ENCODE data around the gene AKT2.

Gene AKT2

DNA sequence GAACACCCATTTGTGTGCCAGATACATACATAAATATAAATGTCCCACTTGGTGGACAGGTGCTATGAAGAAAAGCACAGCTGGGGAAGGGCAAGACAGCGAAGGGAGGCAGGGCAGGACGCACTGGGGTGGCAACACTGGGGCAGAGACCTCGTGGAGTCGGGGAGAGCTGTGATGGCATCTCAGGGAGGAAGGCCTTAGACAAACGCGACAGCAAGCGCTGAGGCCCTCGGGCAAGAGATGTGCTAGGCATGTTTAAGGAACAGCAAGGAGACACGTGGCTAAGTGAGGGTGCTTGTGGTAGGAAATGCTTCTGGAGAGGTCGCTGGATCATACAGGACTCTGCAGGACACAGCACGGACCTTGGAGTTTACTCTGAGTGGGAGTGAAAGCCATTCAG is 35.4 kb downstream of the AKT2 start:
- no peak for DNase-seq

DNA sequence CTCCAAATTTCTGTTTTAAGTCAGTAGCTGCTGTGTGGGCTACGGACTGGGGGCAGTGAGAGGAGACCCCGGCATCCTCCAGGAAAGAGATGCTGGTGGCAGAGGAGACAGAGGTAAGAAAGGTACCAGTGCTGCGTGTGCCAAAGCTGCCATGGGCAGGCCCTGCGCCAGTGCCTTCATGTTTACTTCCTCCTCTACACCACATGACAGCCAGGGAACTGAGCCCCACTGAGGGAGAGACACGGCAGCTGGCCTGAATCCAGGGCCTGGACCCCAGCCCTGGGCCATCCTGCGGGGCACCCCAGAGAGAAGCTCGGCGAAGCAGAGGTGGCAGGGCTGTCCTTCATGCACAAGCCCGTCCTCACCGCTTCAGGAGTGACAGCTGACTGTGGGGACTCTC is 35.9 kb downstream of the AKT2 start:
- no peak for DNase-seq

DNA sequence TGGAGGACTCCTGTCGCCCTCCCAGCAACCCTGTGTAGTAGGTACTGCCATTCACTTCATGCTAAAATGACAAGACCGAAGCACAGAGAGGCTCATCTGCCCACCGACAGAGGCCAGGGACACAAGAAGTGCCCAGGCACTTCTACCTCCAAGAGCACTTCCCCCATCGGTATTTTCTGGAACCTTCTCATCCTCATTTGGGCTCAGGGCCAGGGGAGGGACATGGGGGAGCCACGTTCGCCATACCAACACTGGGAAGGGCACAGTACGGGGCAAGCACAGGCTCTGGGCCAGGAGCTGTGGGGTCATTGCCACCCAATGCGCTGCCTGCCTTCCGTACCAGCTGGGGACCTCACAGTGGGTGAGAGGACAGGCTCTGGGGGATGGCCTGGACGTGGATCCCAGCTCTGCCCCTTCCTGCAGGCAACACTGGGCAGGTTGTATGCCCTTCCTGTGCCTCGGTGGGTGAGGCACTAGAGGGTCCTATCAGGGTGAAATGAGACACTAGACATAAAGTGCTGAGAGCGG is 37.3 kb downstream of the AKT2 start:
- no peak for DNase-seq

DNA sequence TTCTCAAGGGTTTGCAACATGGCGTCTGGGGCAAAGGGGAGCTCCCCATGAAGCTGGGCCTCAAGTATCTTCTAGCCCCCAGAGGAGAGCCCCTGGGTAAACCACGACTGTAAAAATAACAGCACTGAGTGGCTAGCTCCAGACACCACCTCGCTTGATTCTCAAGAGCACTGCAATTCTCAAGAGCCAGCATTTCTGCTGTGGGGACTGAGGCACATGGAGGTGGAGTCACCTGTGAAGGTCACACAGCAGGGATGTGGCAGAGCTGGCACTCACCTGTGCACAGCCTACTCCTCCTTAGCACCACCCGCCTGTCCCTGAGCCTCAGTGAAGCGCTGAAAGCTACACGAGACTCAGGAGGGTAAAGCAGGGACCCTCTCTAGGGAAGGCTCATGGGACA is 38.0 kb downstream of the AKT2 start:
- no peak for DNase-seq

DNA sequence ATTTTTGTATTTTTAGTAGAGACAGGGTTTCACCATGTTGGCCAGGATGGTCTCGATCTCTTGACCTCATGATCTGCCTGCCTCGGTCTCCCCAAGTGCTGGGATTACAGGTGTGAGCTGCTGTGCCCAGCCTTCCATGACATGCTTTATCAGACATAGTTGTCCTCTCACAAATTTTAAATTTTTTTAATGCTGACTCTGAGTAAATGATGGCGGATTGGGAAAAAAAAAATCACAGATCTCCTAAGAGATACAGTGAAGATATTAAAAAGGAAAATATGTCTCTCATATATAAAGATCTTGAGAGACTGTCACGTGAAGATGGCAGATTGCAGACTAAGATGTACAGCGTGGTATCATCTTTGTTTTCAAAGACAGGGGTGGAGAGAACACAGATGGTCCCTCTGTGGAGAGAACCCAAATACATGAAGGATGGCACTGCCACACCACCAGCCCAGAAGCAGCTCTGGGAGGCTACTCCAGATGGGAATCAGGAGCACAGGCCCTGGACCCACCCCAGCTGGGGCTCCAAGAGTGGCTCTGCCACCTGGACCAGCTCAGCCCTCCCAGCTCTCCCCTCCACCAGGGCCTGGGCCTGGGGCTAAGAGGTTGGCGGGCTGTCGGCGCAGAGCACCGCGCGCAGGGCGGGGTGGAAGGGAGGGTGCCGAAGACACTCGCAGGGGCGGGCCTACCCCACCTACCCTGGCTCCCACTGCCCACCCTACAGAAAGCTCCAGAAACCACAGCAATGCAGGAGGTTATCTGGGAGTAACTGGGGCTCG is 38.7 kb downstream of the AKT2 start:
- DNase-seq: no peak

DNA sequence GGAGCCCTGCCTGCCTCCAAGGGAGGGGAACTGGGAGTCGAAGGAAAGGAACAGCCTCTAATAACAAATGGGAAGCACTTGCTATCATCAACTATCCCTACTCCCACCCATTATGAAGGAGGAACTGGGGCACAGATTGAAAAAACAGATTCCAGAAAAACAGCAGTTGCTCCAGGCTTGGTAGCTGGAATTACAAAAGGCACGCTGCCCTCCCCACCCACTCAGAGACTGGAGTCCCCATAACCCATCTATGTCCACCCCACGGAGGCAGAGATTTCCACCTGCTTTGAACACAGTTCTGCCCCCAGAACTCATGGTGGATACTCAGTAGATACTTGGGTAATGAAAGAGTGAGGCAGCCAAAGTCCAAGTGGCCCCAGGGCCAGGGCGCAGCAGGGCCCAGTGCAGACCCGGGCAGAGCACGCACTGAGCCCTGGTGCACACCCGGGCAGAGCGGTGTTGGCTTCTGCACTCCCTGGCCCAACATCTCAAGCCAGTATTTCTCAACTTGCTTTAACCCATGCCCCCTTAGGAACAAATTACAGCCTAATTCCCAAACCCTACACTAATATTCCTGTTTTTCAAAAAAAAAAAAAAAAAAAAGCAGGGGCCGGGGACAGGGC is 39.5 kb downstream of the AKT2 start:
- no peak for DNase-seq

DNA sequence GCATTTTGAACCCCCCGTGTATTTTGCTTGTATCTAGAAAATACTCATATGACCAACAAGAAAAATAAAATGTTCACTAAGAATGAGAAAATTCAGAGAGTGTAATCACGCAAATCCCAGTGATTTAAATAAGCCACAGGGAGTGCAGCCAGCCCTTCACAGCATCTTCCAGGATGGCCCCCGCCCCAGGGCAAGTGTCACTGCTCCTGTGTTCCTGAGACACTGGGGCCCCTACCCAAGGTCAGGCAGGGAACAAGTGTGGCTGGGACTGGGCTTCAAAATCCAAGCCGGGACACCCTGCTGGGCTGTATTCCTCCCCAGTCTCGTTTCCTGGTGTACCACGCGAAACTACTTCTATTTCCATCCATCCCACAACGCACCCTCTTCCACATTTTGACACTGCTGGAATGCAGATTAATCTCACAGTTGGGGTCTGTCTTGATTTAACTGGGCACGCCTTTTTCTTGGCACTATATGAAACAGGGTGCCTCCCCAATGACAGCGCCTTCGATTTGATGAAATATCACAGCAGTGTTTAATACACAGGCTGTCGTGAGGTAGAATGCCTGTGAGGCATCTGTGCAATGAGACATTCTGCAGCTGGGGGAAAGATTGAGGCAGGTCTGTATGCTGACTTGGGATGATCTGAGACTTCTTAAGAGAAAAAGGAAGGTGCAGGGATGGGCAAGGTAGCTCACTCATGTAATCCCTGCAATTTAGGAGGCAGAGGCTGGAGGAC is 40.4 kb downstream of the AKT2 start:
- DNase-seq: no peak

DNA sequence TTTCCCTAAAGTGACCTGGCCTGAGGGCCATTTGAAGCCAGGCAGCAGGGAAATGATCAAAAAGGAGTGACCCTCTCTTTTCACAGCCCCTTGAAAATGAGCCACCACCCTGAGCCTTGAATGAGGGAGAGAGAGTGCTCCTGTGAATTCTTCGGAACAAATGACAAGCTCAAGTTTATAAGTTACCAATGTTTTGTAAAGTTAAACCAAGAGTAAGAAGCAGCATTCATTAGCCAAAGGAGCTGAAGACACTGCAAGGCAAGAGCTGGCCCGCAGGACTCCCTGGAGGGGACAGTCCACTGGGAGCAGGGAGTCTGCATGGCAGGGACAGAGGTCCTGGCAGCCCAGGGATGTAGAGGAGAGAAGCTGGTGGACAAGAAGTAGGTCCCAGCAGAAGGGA is 42.0 kb downstream of the AKT2 start:
- DNase-seq: no peak

DNA sequence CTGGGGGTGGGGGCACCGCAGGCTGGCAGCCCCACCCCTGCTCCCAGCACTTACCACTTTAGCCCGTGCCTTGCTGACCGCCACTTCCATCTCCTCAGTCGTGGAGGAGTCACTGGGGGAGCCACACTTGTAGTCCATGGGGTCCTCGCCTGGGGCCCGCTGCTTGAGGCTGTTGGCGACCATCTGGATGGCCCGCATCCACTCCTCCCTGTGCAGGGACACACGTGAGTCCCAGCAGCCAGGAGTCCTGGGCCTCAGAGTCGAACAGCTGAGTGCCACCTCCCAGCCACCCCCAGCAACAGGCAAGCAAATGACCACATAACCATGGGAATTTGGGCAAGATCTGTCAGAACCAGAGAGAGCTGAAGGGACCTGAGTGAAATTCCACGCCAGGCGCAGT is 42.7 kb downstream of the AKT2 start:
- no peak for DNase-seq

DNA sequence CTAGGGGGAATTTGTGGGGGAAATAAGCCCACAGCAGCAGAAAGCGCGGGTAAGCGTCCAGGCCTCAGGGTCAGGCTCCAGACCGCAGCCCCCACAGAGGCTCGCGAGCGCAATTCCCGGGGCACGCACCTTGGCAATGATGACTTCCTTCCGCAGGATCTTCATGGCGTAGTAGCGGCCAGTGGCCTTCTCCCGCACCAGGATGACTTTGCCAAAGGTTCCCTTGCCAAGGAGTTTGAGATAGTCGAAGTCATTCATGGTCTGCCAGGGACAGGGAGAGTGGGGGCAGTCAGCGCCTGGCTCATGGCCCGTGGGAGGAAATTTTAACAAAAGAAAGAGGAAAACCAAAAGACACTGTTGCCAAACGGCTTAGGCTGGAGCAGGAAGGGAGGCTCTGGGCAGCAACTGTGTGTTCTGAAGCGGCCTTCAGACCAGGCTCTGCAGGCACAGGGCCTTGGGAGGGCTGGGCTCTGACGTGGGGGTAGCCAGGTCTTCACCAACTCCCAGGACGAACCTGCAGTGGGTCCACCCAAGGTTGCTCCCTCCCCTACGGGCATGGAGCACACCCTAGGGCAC is 43.2 kb downstream of the AKT2 start:
- no peak for DNase-seq

DNA sequence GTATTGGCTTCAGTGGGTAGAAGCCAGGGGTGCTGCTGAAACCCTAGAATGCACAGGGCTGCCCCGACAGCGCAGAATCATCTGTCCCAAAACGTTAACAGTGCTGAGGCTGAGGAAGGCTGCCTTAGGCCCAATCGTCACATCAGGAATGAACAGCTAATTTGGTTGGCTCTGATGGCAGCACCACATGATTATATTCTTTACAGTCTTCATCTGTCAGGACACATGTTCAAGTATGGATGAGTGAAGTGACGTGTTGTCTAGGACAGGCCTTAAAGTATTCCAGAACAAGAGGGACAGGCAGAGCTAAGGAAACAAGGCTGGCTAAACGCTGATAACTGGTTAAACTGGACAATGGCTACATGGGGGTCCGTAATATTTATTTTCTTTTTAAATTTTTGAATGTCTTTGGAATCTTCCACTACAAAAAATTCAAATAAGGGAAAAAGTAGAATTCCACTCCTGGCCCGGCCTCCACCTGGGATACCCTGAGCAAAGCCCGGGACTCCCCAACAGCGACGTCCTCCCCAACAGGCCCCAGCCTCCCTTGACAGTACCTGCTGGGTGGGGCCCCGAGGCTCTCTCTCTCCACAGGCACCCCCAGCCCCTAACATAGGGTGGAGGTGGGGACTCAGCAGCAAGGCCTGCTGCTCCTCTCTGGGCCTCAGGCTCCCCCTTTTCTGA is 43.9 kb downstream of the AKT2 start:
- no peak for DNase-seq

DNA sequence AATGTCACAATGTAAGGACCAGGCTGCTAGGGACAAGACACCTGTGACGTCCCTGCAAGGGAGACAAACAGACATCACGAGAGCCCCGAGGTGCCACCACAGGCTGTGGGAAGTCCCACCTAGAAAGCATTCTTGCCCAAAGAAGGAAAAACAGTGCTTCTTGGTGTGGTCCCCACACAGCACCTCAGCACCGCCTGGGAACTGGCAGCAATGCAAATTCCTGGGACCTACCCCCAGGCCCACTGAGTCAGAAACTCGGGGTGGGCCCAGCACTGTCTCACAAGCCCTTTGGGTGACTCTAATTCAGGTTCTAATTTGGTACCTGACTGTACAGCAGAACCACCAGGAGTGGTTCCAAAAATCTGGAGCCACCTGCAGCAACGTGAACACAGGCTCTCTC is 44.8 kb downstream of the AKT2 start:
- no peak for DNase-seq

DNA sequence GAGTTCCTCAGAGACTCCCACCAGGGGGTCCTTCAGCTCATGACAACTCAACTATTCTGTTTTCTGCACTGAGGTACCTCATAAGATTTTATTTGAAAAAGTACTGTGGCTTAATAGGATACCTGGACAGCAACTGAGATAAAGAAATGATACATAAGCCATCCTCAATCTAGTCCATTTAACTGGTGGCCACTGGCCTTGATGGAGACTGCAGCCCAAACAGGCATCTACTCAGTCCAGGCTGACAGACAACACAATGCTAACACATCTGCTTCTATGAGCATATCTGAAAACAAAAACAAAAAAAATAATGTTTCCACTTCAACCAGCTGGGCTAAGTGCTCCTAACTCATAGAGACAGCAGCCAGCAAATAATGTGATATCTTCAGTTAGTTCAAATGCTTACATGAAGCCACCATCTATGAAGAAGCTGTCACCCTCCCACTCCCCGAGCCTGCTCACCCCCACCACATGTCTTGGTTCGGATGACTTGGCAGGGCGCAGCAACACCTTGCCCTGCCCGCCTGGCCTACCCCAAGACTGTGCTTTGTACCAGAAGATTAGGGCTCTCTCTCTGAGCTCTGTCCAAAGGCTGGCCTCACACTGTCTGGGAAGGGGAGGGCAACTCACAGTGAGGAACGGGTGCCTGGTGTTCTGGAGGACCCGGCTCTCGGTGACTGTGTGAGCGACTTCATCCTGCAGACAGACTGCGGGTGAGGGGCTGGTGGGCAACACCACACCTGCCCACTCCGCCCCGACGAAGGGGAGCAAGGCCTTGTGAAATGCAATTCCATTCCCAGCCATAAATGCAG is 45.5 kb downstream of the AKT2 start:
- DNase-seq: no peak

DNA sequence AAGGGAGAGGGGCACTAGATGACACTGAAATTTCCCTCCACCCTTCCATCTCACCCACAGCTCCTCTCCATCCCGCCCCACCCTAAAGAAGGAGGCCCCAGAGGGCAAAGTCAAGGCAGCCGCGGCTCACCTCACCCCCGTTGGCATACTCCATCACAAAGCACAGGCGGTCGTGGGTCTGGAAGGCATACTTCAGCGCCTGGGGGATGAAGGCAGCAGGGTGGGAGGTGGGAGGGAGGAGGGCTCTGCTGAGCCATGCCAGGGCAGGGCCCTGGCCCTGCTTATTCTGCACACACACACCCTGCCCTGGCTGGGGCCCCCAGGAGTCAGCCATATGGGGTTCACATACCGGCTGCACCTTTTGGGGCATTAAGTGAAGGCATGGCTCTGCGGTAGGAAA is 46.4 kb downstream of the AKT2 start:
- DNase-seq: no peak

DNA sequence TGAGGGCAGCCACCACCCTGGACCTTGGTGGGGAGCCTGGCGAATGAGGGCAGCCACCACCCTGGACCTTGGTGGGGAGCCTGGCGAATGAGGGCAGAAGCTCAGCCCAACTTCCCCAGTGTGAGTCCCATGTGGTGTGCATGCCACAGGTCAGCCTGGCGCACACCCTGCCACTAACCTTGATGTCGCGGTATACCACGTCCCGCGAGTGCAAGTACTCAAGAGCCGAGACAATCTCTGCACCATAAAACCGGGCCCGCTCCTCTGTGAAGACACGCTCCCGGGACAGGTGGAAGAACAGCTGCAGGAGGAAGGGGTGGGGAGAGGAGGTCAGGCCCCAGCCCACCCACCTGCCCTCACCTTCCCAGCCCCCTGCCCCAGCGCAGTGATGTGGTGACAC is 47.4 kb downstream of the AKT2 start:
- DNase-seq: no peak

DNA sequence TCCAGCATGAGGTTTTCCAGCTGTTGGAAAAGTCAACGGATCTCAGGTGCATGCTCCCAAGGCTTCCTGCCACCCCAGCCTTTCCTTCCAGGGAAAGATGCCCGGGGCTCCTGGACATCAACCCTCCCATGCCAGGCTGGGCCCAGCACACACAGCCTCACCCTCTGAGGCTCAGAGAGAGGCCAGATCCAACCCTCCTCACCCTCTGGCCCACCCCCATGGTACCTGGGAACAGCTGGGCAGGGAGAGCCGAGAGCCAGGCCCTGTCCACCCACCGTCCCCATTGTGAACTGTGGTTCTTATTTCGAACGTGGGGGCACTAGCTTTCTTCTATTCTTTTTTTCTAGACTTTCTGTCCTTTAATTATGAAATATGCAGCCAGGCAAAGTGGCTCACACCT is 48.8 kb downstream of the AKT2 start:
- DNase-seq: no peak

DNA sequence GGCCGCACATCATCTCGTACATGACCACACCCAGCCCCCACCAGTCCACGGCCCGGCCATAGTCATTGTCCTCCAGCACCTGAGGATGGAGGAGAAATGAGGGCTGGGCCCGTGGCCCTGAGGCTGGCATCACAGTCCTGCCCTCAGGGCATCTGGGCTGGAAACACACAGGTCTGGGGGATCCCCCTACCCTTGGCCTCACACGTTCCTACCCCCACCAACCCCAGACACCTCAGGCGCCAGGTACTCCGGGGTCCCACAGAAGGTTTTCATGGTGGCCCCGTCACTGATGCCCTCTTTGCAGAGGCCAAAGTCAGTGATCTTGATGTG is 49.2 kb downstream of the AKT2 start:
- no peak for DNase-seq

DNA sequence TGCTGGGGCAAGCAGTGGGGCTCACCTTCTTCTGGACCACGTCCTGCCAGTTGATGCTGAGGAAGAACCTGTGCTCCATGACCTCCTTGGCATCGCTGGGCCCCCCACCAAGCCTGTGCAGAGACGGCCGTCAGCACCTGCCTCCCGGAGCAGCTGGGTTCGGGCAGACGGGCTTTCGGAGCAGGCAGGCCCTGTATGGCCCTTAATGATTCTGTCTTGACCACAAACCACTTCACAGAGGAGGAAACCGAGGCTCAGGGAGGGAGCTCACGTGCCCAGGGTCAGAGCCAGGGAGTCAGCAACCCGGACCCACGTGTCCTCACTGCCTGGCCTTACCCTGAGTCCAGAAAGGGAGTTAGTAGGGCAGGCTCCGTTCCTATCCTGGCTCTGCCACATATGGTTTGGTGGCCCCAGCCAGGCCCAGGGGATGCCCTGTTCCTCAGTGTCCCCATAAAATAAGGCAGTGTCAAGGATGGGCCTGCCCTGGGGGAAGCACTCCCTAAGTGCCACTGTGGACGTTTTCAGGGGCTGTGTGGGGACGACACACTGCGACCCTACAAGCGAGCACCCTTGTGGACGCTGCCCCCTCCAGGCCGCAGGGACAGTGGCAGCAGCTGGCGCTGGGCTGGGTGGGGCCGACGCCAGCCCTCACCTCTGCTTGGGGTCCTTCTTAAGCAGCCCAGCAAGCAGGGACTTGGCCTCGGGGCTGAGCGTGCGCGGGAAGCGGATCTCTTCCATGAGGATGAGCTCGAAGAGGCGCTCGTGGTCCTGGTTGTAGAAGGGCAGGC is 49.7 kb downstream of the AKT2 start:
- DNase-seq: no peak

DNA sequence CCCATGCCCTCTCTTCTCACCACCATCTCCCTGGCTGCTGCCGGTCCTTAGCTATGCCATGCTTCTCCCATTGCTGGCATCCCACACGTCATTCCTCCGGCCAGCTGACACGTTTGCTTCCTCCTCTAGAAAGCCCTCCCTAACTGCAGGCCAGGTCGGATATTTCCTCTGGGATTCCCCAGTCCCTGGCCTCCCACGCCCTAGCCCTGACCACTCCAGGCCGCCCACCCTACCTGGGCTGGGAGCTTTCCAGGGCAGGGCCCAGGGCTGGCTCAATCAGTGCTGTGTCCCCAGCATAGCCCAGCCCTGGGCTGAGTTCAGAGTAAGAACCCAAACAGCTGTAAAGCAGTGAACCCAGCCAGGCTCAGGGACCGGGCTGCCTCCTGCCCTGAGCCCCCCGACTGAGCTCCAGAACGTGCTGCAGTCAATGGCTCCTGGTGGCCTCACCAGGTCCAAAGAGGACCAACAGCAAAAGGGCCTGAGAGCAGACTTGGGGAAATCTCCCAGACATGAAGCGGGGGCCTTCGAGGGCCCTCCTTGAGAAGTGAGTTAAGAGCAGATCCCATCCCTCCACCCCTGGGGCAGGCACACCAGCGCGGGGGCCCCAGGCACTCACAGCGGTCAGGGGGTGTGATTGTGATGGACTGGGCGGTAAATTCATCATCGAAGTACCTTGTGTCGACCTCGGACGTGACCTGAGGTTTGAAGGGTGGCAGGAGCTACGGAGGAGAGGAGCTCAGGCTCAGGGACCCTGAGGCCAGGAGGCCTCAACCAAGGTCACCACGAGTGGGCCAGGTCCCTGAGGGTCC is 50.5 kb downstream of the AKT2 start:
- no peak for DNase-seq

DNA sequence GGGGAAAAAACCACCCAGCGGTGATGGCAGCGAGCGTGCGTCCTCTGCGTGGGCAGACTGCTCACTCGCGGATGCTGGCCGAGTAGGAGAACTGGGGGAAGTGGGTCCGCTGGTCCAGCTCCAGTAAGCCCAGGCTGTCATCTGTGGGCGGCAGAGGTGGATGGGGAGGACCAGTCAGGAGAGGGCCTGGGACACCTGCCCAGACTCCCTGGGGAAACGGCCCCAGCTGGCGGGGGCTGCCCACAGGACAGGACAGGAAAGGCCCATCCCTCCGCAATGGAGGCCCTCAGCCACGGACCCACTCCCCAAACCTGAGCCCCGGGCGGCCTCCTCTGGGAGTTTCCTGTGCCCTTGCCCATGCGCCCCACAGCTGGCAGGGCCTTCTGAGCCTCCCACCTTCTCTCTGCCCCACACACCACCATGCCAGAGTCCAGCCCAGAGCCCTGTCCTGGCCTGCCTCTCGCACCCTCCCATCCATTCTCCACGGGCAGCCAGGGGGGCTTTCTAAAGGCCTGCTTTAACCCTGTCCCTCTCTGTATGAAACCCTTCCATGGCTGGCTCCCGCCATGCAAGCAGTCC is 51.2 kb downstream of the AKT2 start:
- no peak for DNase-seq

Data from retina (tissue), 1 donor.